Trophoblast cell (in vitro differentiated cells and primary cell): ENCODE measurements around the gene STX16.

Experiments
- DNase-seq, 2 donors: peaks; one replicate each; pipeline ENCODE4 v3.0.0-alpha.2; 2016
- H2AFZ ChIP-seq: 2 replicates; pipeline ENCODE4 v1.6.1; 2013; ENCODE audit warnings: low read length, moderate library complexity, mild to moderate bottlenecking; ENCODE audit not compliant: insufficient read depth, poor library complexity
- H2AK5ac ChIP-seq: 2 replicates; pipeline ENCODE4 v1.6.1; 2013; ENCODE audit warnings: mild to moderate bottlenecking, low read length
- H2BK120ac ChIP-seq: 2 replicates; pipeline ENCODE4 v1.6.1; 2013; ENCODE audit warnings: low read length, mild to moderate bottlenecking, moderate library complexity; ENCODE audit not compliant: insufficient read depth, poor library complexity
- H2BK12ac ChIP-seq: 2 replicates; pipeline ENCODE4 v1.6.1; 2013; ENCODE audit warnings: mild to moderate bottlenecking, low read length, moderate library complexity
- H2BK5ac ChIP-seq: 2 replicates; pipeline ENCODE4 v1.6.1; 2013; ENCODE audit warnings: low read length, low read depth, moderate library complexity, mild to moderate bottlenecking; ENCODE audit not compliant: poor library complexity
- H3K14ac ChIP-seq: 2 replicates; pipeline ENCODE4 v1.6.1; 2013; ENCODE audit warnings: mild to moderate bottlenecking, low read length
- H3K18ac ChIP-seq: 2 replicates; pipeline ENCODE4 v1.6.1; 2013; ENCODE audit warnings: mild to moderate bottlenecking, low read length
- H3K23ac ChIP-seq: 2 replicates; pipeline ENCODE4 v1.6.1; 2013; ENCODE audit warnings: low read length
- H3K27ac ChIP-seq: 2 replicates; pipeline ENCODE4 v1.5.1; 2013; ENCODE audit warnings: low read depth, mild to moderate bottlenecking, inconsistent platforms, low read length, moderate library complexity
- H3K27me3 ChIP-seq: 2 replicates; pipeline ENCODE4 v1.6.1; 2013; ENCODE audit warnings: inconsistent platforms, mild to moderate bottlenecking, low read length, moderate library complexity; ENCODE audit not compliant: insufficient read depth
- H3K36me3 ChIP-seq, 2 experiments: 1 replicate in 1 of 2; 2 replicates in 1 of 2; pipeline ENCODE4 v1.6.1; 2013; ENCODE audit warnings: low read length in 2 of 2, mild to moderate bottlenecking in 2 of 2, moderate library complexity in 1 of 2; ENCODE audit not compliant: insufficient read depth in 2 of 2, control insufficient read depth in 1 of 2
- H3K4ac ChIP-seq: 2 replicates; pipeline ENCODE4 v1.6.1; 2013; ENCODE audit warnings: low read depth, mild to moderate bottlenecking, low read length, moderate library complexity
- H3K4me1 ChIP-seq, 2 experiments: 1 replicate in 1 of 2; 2 replicates in 1 of 2; pipeline ENCODE4 v1.6.1; 2013; ENCODE audit warnings: low read length in 2 of 2, mild to moderate bottlenecking in 2 of 2, moderate library complexity in 1 of 2; ENCODE audit not compliant: insufficient read depth in 2 of 2, control insufficient read depth in 1 of 2
- H3K4me2 ChIP-seq: 2 replicates; pipeline ENCODE4 v1.6.1; 2013; ENCODE audit warnings: inconsistent platforms, mild to moderate bottlenecking, low read length, moderate library complexity
- H3K4me3 ChIP-seq: 2 replicates; pipeline ENCODE4 v1.5.1; 2013; ENCODE audit warnings: mild to moderate bottlenecking, low read depth, low read length, inconsistent platforms
- H3K79me1 ChIP-seq: one replicate; pipeline ENCODE4 v1.6.1; 2013; ENCODE audit warnings: low read length
- H3K79me2 ChIP-seq: 2 replicates; pipeline ENCODE4 v1.6.1; 2013; ENCODE audit warnings: low read length, mild to moderate bottlenecking; ENCODE audit not compliant: control insufficient read depth, insufficient read depth, poor library complexity
- H3K9ac ChIP-seq: 2 replicates; pipeline ENCODE4 v1.6.1; 2013; ENCODE audit warnings: mild to moderate bottlenecking, low read length
- H3K9me3 ChIP-seq: 2 replicates; pipeline ENCODE4 v1.6.1; 2013; ENCODE audit warnings: low read depth, mild to moderate bottlenecking, control low read depth, inconsistent platforms, low read length; ENCODE audit not compliant: insufficient read depth
- H4K12ac ChIP-seq: 2 replicates; pipeline ENCODE4 v1.6.1; 2013; ENCODE audit warnings: low read depth, mild to moderate bottlenecking, low read length, moderate library complexity
- H4K8ac ChIP-seq: 2 replicates; pipeline ENCODE4 v1.6.1; 2013; ENCODE audit warnings: low read depth, mild to moderate bottlenecking, low read length, moderate library complexity
- H4K91ac ChIP-seq: one replicate; pipeline ENCODE4 v1.6.1; 2013; ENCODE audit warnings: low read depth, mild to moderate bottlenecking, low read length, moderate library complexity
- WGBS: extraction: QIAGEN DNeasy Blood & Tissue Kit; methylation state at CpG from one replicate; pipeline ENCODE4 v1.1.7; 2013; ENCODE audit warnings: missing lambda C conversion rate; ENCODE audit not compliant: insufficient read length, insufficient coverage; ENCODE audit errors: extremely low coverage; 5-methylcytosine and 5-hydroxymethylcytosine counted together

STX16 gene

GRCh38 chr20:58657262-58657661 lies 6.2 kb downstream of the STX16 start:
- H3K36me3 ChIP-seq, result peaks cover 8 to 12% of the 10 kb centered on the region in 2 experiments
- H2BK120ac ChIP-seq, result no peak overlapping the region
- H3K4me2 ChIP-seq, result no peak overlapping the region
- DNase-seq, result no peak
- H4K12ac ChIP-seq, result no peak overlapping the region
- no peak overlapping the region for H4K91ac ChIP-seq
- no peak overlapping the region for H3K4ac ChIP-seq
- no peaks in the 10 kb centered on the region for H3K9me3 ChIP-seq
- H2BK12ac ChIP-seq, result no peak overlapping the region
- H2AK5ac ChIP-seq, result no peak overlapping the region
- WGBS, result no CpG with 5 or more reads among the region's 2 CpGs
- no peak overlapping the region for H3K27ac ChIP-seq
- H4K8ac ChIP-seq, result no peak overlapping the region
- H3K27me3 ChIP-seq, result no peaks in the 10 kb centered on the region
- H3K4me1 ChIP-seq, result no peaks in the 10 kb centered on the region
- no peak overlapping the region for H3K4me3 ChIP-seq
- no peak overlapping the region for H2BK5ac ChIP-seq
- H3K79me2 ChIP-seq, result peaks cover 4% of the 10 kb centered on the region
- H3K18ac ChIP-seq, result no peak overlapping the region
- H3K23ac ChIP-seq, result no peak overlapping the region
- no peak overlapping the region for H3K14ac ChIP-seq
- no peak overlapping the region for H2AFZ ChIP-seq
- H3K9ac ChIP-seq, result no peak overlapping the region
- H3K79me1 ChIP-seq, result peaks cover 3% of the 10 kb centered on the region

DNA sequence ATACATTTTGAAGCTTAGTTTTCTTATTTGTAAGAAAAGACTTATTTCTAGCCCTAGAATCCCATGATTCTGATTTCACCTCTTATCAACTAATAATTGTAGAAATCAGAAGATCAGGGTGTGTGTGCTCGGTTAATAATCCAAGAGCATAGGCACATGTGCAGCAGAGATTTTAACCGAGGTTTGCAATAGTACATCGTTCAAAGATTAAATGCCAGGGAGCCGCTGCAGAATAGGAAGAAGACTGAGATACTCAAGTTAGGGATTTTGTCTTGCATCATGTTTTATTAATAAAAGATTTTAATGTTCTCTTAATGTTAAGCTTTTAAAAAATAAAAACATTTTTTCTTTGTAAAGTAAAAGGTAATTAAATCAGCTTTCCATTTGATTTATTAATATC lies 6.9 kb downstream of the STX16 start:
- H3K27me3 ChIP-seq, result no peaks in the 10 kb centered on the region
- no peak overlapping the region for H4K8ac ChIP-seq
- WGBS, result no CpG with 5 or more reads among the region's 4 CpGs
- H2BK120ac ChIP-seq, result no peak overlapping the region
- H4K91ac ChIP-seq, result no peak overlapping the region
- H2AK5ac ChIP-seq, result no peak overlapping the region
- no peak overlapping the region for H3K23ac ChIP-seq
- H3K4me1 ChIP-seq, result no peaks in the 10 kb centered on the region
- H2BK5ac ChIP-seq, result no peak overlapping the region
- no peak overlapping the region for H2AFZ ChIP-seq
- no peak overlapping the region for H3K9ac ChIP-seq
- H3K4ac ChIP-seq, result no peak overlapping the region
- H3K27ac ChIP-seq, result no peak overlapping the region
- no peak overlapping the region for H3K14ac ChIP-seq
- H2BK12ac ChIP-seq, result no peak overlapping the region
- no peaks in the 10 kb centered on the region for H3K9me3 ChIP-seq
- H3K18ac ChIP-seq, result no peak overlapping the region
- H3K4me3 ChIP-seq, result no peak overlapping the region
- no peak overlapping the region for H4K12ac ChIP-seq
- DNase-seq, result no peak
- peaks cover 1% of the 10 kb centered on the region for H3K79me2 ChIP-seq
- H3K79me1 ChIP-seq, result no peaks in the 10 kb centered on the region
- peaks cover 8 to 12% of the 10 kb centered on the region in 2 experiments for H3K36me3 ChIP-seq
- H3K4me2 ChIP-seq, result no peak overlapping the region

- H3K27me3 ChIP-seq, result no peaks in the 10 kb centered on the region
- no CpG with 5 or more reads among the region's 4 CpGs for WGBS
- no peak overlapping the region for H3K4me3 ChIP-seq
- no peak overlapping the region for H4K12ac ChIP-seq
- H2AK5ac ChIP-seq, result no peak overlapping the region
- no peak overlapping the region for H3K23ac ChIP-seq
- H3K4me2 ChIP-seq, result no peak overlapping the region
- H3K4me1 ChIP-seq, result no peaks in the 10 kb centered on the region
- H3K27ac ChIP-seq, result no peak overlapping the region
- no peak for DNase-seq
- peaks cover 1% of the 10 kb centered on the region for H3K79me2 ChIP-seq
- H2AFZ ChIP-seq, result no peak overlapping the region
- H3K4ac ChIP-seq, result no peak overlapping the region
- H3K14ac ChIP-seq, result no peak overlapping the region
- H2BK12ac ChIP-seq, result no peak overlapping the region
- H3K9ac ChIP-seq, result no peak overlapping the region
- H3K18ac ChIP-seq, result no peak overlapping the region
- no peak overlapping the region for H2BK120ac ChIP-seq
- H2BK5ac ChIP-seq, result no peak overlapping the region
- no peaks in the 10 kb centered on the region for H3K79me1 ChIP-seq
- no peak overlapping the region for H4K8ac ChIP-seq
- H4K91ac ChIP-seq, result no peak overlapping the region
- H3K36me3 ChIP-seq, result peaks cover 8 to 12% of the 10 kb centered on the region in 2 experiments
- H3K9me3 ChIP-seq, result no peaks in the 10 kb centered on the region
Observed at GRCh38 chr20:58658760-58659159, 7.7 kb downstream of the STX16 start.

DNA sequence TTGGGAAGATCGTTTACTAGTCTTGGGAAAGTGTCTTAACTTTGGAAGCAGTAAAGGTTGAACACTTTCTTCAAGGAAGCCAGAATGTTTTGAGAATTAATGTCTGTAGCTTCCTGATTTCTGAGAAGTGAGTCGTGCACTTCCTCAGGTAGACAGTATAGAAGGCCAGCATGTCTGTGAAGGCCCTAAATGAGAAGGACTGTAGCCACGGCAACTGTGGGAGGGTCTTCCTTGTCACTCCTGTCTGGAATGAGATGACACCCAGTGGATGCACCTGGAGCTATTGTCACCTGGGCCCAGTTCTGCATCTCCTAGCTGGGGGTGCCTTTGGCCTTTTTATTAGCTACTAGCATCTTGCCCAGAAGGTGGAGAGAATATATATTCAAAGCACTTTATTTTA lies 8.8 kb downstream of the STX16 start:
- Histone ChIP-seq H3K14ac (no peak overlapping the region), H3K79me1 (no peaks in the 10 kb centered on the region), H3K4me3 (no peak overlapping the region), H4K91ac (no peak overlapping the region), H3K4me2 (no peak overlapping the region), H3K9me3 (no peaks in the 10 kb centered on the region), H3K4me1 (no peaks in the 10 kb centered on the region), H3K36me3 (peaks cover 8 to 12% of the 10 kb centered on the region in 2 experiments), H2BK5ac (no peak overlapping the region), H2AFZ (no peak overlapping the region), H2AK5ac (no peak overlapping the region), H4K8ac (no peak overlapping the region), H2BK12ac (no peak overlapping the region), H3K79me2 (peaks cover 1% of the 10 kb centered on the region), H3K27ac (no peak overlapping the region), H2BK120ac (no peak overlapping the region), H3K9ac (no peak overlapping the region), H3K27me3 (no peaks in the 10 kb centered on the region), H3K4ac (no peak overlapping the region), H3K23ac (no peak overlapping the region), H3K18ac (no peak overlapping the region), H4K12ac (no peak overlapping the region)
- peak; percentile 35 to 36 for DNase-seq
- no CpG with 5 or more reads among the region's 3 CpGs for WGBS
